ENCODE measurements around the gene SAXO1. TPM values are rescaled to one million over a fixed set of nuclear protein-coding genes. Genes with fewer than 3 reads are reported as not detected.

The SAXO1 gene, protein sequence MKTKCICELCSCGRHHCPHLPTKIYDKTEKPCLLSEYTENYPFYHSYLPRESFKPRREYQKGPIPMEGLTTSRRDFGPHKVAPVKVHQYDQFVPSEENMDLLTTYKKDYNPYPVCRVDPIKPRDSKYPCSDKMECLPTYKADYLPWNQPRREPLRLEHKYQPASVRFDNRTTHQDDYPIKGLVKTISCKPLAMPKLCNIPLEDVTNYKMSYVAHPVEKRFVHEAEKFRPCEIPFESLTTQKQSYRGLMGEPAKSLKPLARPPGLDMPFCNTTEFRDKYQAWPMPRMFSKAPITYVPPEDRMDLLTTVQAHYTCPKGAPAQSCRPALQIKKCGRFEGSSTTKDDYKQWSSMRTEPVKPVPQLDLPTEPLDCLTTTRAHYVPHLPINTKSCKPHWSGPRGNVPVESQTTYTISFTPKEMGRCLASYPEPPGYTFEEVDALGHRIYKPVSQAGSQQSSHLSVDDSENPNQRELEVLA
- not detected for total RNA-seq

DNA sequence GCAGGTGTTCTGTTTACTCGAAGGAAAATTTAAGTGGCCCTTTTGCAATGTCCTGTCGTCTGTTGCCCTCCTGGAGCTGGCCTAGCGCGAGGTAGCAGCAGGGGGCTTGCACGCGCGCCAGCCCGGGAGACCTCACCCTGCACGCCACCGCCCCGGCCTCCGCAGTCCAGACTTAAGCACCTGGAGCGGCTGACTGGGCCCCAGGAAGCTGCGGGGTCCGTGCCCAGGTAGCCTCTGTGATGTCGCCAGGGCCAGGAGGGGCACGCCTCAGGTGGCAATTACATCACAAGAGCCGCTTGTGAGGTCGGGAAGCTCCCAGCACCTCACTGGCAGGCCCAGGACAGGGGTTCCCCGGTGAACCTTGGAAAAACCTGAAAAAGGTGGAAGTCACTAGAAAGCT is at the start of gene SAXO1:
TSS of gene SAXO1 (minus strand) at position 195 of the 400 bp plus-strand sequence. CDS start 301 bp downstream, outside the sequence.
- Histone ChIP-seq H3K9me3 (no peaks in the 10 kb centered on the region), H3K27ac (no peak within 1 kb of the TSS), H3K4me3 (no peak within 1 kb of the TSS), H3K9ac (ENCODE audit: low read depth in 2 of 2, low read length in 2 of 2) (no peak within 1 kb of the TSS), H3K36me3 (no peaks in the 10 kb centered on the region), H3K27me3 (no peaks in the 10 kb centered on the region), H3K4me1 (no peaks in the 10 kb centered on the region)
- DNase-seq = no peak
- intact Hi-C loops (cut with DNase I) = no loop called here
- no peak for TF ChIP-seq CTCF (IDR thresholded peaks at IDR 0.05)

DNA sequence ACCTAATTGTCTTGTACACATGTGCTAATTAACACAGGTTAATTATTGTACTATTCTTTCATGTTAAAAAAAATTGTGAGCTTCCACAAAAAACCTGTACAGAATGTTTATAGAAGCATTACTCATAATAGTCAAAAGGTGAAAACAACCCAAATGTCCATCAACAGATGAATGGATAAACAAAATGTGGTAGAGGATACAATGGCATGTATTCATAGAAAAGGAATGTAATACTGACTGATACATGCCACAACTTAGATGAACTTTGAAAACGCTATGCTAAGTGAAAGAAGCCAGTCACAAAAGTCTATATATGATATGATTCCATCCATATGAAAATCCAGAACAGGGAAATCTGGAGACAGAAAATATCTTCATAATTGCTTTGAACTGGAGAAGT is 41.8 kb upstream of the SAXO1 start:
- TF ChIP-seq CTCF (IDR thresholded peaks at IDR 0.05) = no peak
- H3K27ac ChIP-seq = no peak overlapping the region
- no peak for DNase-seq
- H3K9me3 ChIP-seq = no peaks in the 10 kb centered on the region
- H3K4me1 ChIP-seq = no peaks in the 10 kb centered on the region
- H3K27me3 ChIP-seq = no peaks in the 10 kb centered on the region
- intact Hi-C loops (cut with DNase I) = no loop called here
- H3K4me3 ChIP-seq = no peak overlapping the region
- H3K9ac ChIP-seq (ENCODE audit: low read depth in 2 of 2, low read length in 2 of 2) = no peak overlapping the region
- no peaks in the 10 kb centered on the region for H3K36me3 ChIP-seq

DNA sequence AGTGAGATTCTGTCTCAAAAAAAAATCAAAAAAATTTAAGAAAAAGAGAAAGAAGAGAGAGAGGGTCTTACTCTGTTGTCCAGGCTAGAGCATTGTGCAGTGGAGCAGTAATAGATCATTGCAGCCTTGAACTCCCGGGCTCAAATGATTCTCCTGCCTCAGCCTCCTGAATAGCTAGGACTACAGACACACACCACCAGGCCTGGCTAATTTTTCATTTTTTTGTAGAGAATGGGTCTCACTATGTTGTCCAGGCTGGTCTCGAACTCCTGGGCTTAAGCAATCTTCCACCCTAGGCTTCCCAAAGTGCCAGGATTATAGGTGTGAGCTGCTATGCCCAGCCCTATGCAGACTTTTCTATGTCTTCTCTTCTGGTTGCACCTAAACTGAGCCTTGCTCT is 41.2 kb upstream of the SAXO1 start:
- no peak for TF ChIP-seq CTCF (IDR thresholded peaks at IDR 0.05)
- H3K36me3 ChIP-seq = no peaks in the 10 kb centered on the region
- DNase-seq = no peak
- H3K4me3 ChIP-seq = no peak overlapping the region
- no peaks in the 10 kb centered on the region for H3K9me3 ChIP-seq
- no peaks in the 10 kb centered on the region for H3K4me1 ChIP-seq
- intact Hi-C loops (cut with DNase I) = no loop called here
- H3K9ac ChIP-seq (ENCODE audit: low read depth in 2 of 2, low read length in 2 of 2) = no peak overlapping the region
- no peak overlapping the region for H3K27ac ChIP-seq
- no peaks in the 10 kb centered on the region for H3K27me3 ChIP-seq

DNA sequence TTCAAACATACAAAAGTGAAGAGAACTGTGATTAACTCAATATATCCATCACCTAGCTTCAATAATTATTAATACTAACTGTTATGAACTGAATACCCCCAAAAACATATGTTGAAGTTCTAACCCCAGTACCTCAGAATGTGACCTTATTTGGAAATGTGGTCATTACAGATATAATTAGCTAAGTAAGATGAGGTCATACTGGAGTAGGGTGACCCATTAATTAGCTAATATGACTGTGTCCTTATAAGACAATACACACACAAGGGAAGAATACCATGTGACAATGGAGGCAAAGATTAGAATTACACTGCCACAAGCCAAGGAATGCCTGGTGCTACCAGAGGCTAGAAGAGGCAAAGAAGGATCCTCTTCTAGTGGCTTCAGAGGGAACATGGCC is 24.0 kb upstream of the SAXO1 start:
- intact Hi-C loops (cut with DNase I) = no loop called here
- Histone ChIP-seq H3K4me3 (no peak overlapping the region), H3K4me1 (no peaks in the 10 kb centered on the region), H3K27me3 (no peaks in the 10 kb centered on the region), H3K9ac (ENCODE audit: low read depth in 2 of 2, low read length in 2 of 2) (no peak overlapping the region), H3K27ac (no peak overlapping the region), H3K36me3 (peaks cover 6% of the 10 kb centered on the region), H3K9me3 (no peaks in the 10 kb centered on the region)
- no peak for DNase-seq
- no peak for TF ChIP-seq CTCF (IDR thresholded peaks at IDR 0.05)

DNA sequence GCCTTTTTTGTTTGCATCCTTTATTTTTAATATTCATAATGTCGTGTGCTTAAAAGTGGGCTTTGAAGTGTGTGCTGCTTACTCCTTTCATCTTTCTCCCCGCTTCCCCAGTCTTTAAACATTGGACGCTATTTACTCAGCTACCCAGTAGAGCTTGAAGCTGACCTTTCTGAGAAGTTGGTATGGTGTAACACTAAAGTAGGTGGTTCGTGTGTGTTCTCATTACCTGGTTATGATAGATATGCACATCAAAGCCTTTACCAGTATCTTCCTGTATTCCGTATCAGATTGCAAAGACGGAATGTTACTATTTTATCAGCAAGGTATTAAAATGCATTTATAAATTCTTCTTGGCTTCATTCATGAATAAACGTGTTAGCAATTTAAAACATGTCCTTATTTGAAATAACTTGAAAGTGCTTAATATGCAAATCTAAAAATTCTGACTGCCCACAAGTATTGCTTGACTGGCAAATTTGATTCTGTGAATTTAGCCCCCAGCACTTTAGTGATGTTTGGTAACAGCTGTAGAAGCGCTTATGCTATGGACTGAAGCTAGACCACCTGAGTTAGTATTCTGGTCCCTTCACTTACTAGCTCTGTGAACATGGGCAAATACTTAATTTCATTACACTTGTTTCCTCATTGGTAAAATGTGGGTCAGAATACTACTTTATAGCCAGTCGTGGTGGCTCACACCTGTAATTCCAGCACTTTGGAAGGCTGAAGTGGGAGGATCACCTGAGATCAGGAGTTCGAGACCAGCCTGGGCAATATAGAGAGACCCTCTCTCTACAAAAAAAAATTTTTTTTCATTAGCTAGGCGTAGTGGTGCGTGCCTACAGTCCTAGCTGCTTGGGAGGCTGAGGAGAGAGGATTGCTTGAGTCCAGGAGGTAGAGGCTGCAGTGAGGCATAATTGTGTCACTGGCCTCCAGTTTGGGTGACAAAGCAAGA is 17.9 kb upstream of the SAXO1 start:
- H3K9ac ChIP-seq (ENCODE audit: low read depth in 2 of 2, low read length in 2 of 2) = peak overlapping the region in 1 of 2 donors; percentile 88
- TF ChIP-seq CTCF (IDR thresholded peaks at IDR 0.05) = no peak
- no peak overlapping the region for H3K27ac ChIP-seq
- H3K4me1 ChIP-seq = peaks cover 16% of the 10 kb centered on the region
- DNase-seq = no peak
- H3K4me3 ChIP-seq = peak overlapping the region; percentile 88
- intact Hi-C loops (cut with DNase I) = loop anchor here (5.0 kb wide), 1 partner anchor 121 kb away; no protein-coding TSS in a partner anchor
- H3K9me3 ChIP-seq = no peaks in the 10 kb centered on the region
- no peaks in the 10 kb centered on the region for H3K36me3 ChIP-seq
- H3K27me3 ChIP-seq = no peaks in the 10 kb centered on the region
